Type B pancreatic cell (in vitro differentiated cells): ENCODE measurements around the gene L3MBTL1. TPM values are rescaled to one million over a fixed set of nuclear protein-coding genes. Genes with fewer than 3 reads are reported as not detected.
"Not testable (repeated sequence)": the region's sequence is repeated elsewhere in the genome, so short reads cannot be mapped to it uniquely, and the experiment has no call there.

Experiments
- DNase-seq: peaks from one replicate; pipeline ENCODE4 v3.0.0; 2021; ENCODE audit warnings: mixed read lengths; ENCODE audit not compliant: unreplicated experiment; ENCODE audit errors: extremely low spot score
- H3K27ac Mint-ChIP-seq: 2 replicates; pipeline ENCODE4 v1.8.0; 2021; ENCODE audit warnings: mild to moderate bottlenecking, mixed read lengths
- H3K27me3 Mint-ChIP-seq: 2 replicates; pipeline ENCODE4 v1.8.0; 2021; ENCODE audit warnings: mixed read lengths
- H3K36me3 Mint-ChIP-seq: 2 replicates; pipeline ENCODE4 v1.8.0; 2021; ENCODE audit warnings: mixed read lengths
- H3K4me1 Mint-ChIP-seq: one replicate; pipeline ENCODE4 v1.8.0; 2021; ENCODE audit warnings: mixed read lengths; ENCODE audit not compliant: unreplicated experiment
- H3K4me3 Mint-ChIP-seq: 2 replicates; pipeline ENCODE4 v1.8.0; 2021; ENCODE audit warnings: mild to moderate bottlenecking, mixed read lengths
- H3K9me3 Mint-ChIP-seq: 2 replicates; pipeline ENCODE4 v1.8.0; 2021; ENCODE audit warnings: mixed read lengths
- CTCF ChIP-seq: fragments of 200-600 bp; sonication (generic); conservative IDR thresholded peaks from 2 replicates; pipeline ENCODE4 v1.5.0; 2021; ENCODE audit warnings: antibody characterized with exemption, mild to moderate bottlenecking
- total RNA-seq: library from RNA; stranded (reverse); gene quantifications from 2 replicates; pipeline ENCODE4 v1.2.1, GENCODE V29; 2021; ENCODE audit warnings: low replicate concordance

L3MBTL1 gene
- total RNA-seq, 1 donor from 2014 or later = 23.1 TPM

DNA sequence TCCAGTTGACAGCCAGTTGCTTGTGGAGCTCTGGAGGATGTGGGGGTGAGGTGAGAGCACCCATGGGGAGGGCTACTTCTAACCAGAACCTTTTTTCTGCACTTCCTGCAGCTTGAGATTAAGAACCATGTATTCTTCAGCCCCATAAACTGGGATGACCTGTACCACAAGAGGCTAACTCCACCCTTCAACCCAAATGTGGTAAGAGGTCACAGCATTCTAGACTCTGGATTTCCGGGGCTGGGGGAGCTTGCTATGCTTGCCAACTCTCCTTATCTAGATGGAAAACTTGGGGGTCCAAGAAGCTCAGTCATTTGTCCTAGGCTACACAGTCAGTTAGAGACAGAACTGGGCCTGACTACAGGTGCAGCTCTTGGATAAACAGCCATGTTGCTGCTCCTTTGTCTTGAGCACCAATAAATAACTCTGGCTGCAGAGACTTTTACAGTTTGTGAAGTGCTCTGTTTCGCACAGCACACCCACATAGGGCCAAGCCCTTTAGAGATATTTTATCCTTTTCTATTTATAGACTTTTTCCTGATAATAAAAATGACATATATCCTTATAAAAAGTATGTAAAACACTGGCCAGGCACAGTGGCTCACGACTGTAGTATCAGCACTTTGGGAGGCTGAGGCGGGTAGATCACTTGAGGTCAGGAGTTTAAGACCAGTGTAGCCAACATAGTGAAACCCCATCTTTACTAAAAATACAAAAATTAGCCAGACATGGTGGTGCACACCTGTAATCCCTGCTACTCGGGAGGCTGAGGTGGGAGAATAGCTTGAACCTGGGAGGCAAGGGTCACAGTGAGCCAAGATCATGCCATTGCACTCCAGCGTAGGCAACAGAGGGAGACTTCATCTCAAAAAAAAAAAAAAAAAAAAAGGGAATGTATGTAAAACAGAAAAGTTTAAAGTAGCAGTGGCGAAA lies 72.6 kb downstream of the L3MBTL1 start:
- peaks cover 4% of the 10 kb centered on the region for H3K4me1 Mint-ChIP-seq
- H3K9me3 Mint-ChIP-seq = no peaks in the 10 kb centered on the region
- no peak overlapping the region for H3K4me3 Mint-ChIP-seq
- no peaks in the 10 kb centered on the region for H3K36me3 Mint-ChIP-seq
- no peak overlapping the region for H3K27ac Mint-ChIP-seq
- DNase-seq = no peak
- H3K27me3 Mint-ChIP-seq = no peaks in the 10 kb centered on the region
- no peak for TF ChIP-seq CTCF

DNA sequence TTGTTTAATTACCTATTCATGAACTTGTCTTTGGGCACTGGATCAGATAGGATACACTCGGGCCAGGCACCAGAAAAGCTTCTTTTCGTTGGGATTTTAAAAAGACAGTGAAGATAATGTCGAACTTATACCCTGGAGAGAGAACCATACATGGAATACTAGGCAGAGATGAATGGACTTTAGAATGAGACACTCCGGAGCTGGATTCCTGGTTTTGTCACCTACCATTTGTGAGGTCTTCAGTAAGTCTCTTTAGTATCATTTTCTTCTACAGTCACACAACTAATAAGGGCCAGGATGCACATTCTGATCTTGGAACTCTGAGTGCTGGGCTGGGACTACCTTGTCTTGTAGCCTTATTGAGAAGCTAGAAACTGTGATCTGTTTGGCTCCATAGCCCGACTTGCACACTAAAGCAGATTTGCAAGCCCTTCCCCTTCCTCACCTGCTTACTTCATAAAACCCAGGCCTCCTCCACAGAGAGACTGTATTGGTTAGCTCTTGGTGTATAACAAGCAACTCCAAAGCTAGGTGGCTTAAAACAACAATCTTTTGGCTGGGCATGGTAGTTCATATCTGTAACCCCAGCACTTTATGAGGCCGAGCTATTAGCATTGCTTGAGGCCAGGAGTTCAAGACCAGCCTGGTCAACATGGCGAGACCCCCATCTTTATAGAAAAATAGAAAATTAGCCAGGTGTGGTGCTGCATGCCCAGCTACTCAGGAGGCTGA lies 75.8 kb downstream of the L3MBTL1 start:
- no peak for TF ChIP-seq CTCF
- H3K9me3 Mint-ChIP-seq = no peaks in the 10 kb centered on the region
- H3K36me3 Mint-ChIP-seq = no peaks in the 10 kb centered on the region
- no peaks in the 10 kb centered on the region for H3K27me3 Mint-ChIP-seq
- no peak for DNase-seq
- H3K27ac Mint-ChIP-seq = no peak overlapping the region
- peaks cover 4% of the 10 kb centered on the region for H3K4me1 Mint-ChIP-seq
- H3K4me3 Mint-ChIP-seq = no peak overlapping the region

DNA sequence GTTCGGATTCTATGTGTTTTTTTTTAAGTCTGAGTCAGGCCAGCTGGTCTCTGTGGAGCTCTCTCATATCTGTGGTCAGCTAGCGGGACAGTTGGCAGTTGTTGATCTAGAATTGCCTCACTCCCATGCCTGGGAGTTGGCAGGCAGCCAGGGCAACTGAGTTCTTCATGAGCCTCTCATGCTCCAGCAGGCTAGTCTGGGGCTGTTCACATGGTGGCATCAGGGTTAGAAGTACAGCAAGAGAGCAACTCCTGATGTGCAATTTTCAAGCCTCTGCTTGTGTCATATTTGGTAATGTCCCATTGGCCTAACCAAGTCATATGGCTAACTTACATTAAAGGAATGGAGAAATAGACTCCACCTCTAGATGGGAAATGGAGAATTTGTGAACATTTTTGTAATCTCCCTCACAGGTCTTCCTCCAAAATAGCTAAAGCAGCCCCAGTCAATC lies 76.5 kb downstream of the L3MBTL1 start:
- H3K9me3 Mint-ChIP-seq = no peaks in the 10 kb centered on the region
- peak overlapping the region; percentile 34 for H3K27ac Mint-ChIP-seq
- H3K4me1 Mint-ChIP-seq = peaks cover 4% of the 10 kb centered on the region
- TF ChIP-seq CTCF = no peak
- no peaks in the 10 kb centered on the region for H3K27me3 Mint-ChIP-seq
- DNase-seq = no peak
- no peaks in the 10 kb centered on the region for H3K36me3 Mint-ChIP-seq
- H3K4me3 Mint-ChIP-seq = no peak overlapping the region

DNA sequence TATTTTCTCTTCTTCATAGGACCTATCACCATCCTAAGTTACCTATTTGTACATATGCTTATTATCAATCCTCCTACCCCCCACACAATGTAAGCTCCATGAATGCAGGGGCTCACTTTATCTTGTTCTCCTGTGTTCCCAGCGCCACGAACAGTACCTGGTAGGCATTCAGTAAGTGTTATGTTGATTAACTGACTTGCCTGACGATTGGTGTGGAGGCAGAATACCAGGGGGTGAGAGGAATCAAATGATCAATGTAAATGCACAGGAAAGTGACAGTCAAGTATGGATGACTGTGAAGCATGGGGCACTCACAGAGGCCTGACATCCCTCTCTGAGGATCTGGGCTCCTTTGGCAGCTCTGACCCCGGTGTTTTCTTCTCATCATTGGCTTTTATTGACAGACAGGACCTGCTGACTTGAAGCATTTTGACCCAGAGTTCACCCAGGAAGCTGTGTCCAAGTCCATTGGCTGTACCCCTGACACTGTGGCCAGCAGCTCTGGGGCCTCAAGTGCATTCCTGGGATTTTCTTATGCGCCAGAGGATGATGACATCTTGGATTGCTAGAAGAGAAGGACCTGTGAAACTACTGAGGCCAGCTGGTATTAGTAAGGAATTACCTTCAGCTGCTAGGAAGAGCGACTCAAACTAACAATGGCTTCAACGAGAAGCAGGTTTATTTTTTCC lies 77.1 kb downstream of the L3MBTL1 start:
- Mint-ChIP-seq H3K27me3 (no peaks in the 10 kb centered on the region), H3K9me3 (no peaks in the 10 kb centered on the region), H3K27ac (no peak overlapping the region), H3K36me3 (no peaks in the 10 kb centered on the region), H3K4me1 (peaks cover 4% of the 10 kb centered on the region), H3K4me3 (no peak overlapping the region)
- no peak for TF ChIP-seq CTCF
- DNase-seq = no peak

DNA sequence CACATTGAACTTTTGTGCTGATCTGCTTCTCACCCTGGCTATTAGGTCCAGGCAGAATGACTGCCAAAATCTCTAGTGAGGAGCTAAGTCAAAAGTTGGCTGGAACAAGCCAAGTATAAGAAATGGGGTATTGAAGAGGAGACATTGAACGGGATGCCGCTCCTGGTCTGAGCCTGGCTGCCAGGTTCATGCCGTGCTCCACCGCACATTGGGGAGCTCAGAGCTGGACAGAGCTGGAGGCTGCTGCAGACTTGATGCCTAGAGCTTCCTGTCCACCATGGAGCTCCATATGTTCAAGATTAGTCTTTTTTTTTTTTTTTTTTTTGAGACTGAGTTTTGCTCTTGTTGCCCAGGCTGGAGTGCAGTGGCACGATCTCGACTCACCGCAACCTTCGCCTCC lies 79.1 kb downstream of the L3MBTL1 start:
- Mint-ChIP-seq H3K4me1 (peaks cover 19% of the 10 kb centered on the region), H3K27ac (no peak overlapping the region), H3K36me3 (no peaks in the 10 kb centered on the region), H3K4me3 (no peak overlapping the region), H3K9me3 (no peaks in the 10 kb centered on the region), H3K27me3 (no peaks in the 10 kb centered on the region)
- no peak for TF ChIP-seq CTCF
- DNase-seq = no peak

- H3K4me1 Mint-ChIP-seq = peaks cover 19% of the 10 kb centered on the region
- H3K27ac Mint-ChIP-seq, H3K4me3 Mint-ChIP-seq, H3K9me3 Mint-ChIP-seq, DNase-seq, H3K36me3 Mint-ChIP-seq, H3K27me3 Mint-ChIP-seq: not testable (repeated sequence)
These were observed 81.0 kb downstream of the L3MBTL1 start for GRCh38 chr20:43588526-43588925.
